PC-9 (cell line): ENCODE data around the gene ZNF578.

Experiments
- EZH2 ChIP-seq: fragments of 200-600 bp; sonication (generic); IDR thresholded peaks from 2 replicates; pipeline ENCODE4 v1.8.0; 2017; ENCODE audit warnings: antibody characterized with exemption, low read depth
- TF ChIP-seq, protein P1 (sequence below): fragments of 200-600 bp; sonication (generic); conservative IDR thresholded peaks from 2 replicates; pipeline ENCODE4 v1.6.1; 2017; ENCODE audit warnings: mixed run types, antibody characterized with exemption, mild to moderate bottlenecking, moderate library complexity

DNA sequence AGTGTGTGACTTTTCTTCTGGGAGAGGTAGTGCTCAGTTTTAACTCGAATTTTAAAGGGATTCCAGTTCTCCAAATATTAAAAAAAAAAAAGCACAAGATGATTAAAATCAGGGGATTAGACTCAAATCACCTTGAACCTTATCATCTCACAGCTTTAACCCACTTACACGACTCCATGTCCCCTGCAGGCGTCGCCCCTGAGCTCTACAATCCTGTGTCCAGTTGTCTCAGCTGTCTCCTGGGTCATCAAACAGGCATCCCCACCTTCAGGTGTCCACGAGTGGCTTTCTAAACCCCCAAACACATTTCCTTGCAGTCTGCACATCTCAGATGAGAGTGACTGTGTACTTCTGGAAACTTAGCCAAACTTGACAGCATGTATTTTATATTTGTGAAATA is 88.3 kb downstream of the ZNF578 start:
- TF ChIP-seq, protein P1, sequence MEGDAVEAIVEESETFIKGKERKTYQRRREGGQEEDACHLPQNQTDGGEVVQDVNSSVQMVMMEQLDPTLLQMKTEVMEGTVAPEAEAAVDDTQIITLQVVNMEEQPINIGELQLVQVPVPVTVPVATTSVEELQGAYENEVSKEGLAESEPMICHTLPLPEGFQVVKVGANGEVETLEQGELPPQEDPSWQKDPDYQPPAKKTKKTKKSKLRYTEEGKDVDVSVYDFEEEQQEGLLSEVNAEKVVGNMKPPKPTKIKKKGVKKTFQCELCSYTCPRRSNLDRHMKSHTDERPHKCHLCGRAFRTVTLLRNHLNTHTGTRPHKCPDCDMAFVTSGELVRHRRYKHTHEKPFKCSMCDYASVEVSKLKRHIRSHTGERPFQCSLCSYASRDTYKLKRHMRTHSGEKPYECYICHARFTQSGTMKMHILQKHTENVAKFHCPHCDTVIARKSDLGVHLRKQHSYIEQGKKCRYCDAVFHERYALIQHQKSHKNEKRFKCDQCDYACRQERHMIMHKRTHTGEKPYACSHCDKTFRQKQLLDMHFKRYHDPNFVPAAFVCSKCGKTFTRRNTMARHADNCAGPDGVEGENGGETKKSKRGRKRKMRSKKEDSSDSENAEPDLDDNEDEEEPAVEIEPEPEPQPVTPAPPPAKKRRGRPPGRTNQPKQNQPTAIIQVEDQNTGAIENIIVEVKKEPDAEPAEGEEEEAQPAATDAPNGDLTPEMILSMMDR: no peak
- TF ChIP-seq EZH2: no peak
